IMR-90 (cell line): Measurements from ENCODE around the gene TCF7L2. TPM values are rescaled to one million over a fixed set of nuclear protein-coding genes. Genes with fewer than 3 reads are reported as not detected.

ENCODE experiments used
- ATAC-seq: fragments of 200-7000 bp; cut with Tn5 transposase; 2 replicates; pipeline ENCODE4 v1.9.1; 2020; ENCODE audit warnings: low read depth, mild to moderate bottlenecking, moderate library complexity
- BruUV-seq: library from RNA; stranded (reverse); fragments of 400-500 nt; replicated peaks from 2 replicates; lab custom pipeline; 2021; lab: Mats Ljungman, UMichigan
- CTCF ChIA-PET: fragments of 300-600 bp; formaldehyde crosslinking; extraction: SDS; loops from one replicate; lab custom pipeline; 2021; ENCODE audit warnings: antibody characterized with exemption; lab: Yijun Ruan, JAX
- POLR2A ChIA-PET: fragments of 300-600 bp; sonication (Branson Sonifier 250); formaldehyde crosslinking; loops from one replicate; lab custom pipeline; 2022; ENCODE audit warnings: antibody characterized with exemption; ENCODE audit not compliant: unreplicated experiment; lab: Charles Lee
- DNase-seq: peaks from one replicate; pipeline ENCODE4 v3.0.0; 2013
- H2AFZ ChIP-seq: replicated peaks from 2 replicates; pipeline ENCODE3; 2013; ENCODE audit warnings: low read length, mild to moderate bottlenecking; ENCODE audit not compliant: poor library complexity
- H2AK5ac ChIP-seq: 2 replicates; pipeline ENCODE4 v1.6.1; 2013; ENCODE audit warnings: low read depth, low read length, inconsistent platforms
- H2AK9ac ChIP-seq: replicated peaks from 2 replicates; pipeline ENCODE3; 2013; ENCODE audit warnings: mild to moderate bottlenecking, low read depth, low read length, moderate library complexity; ENCODE audit not compliant: poor library complexity
- H2BK120ac ChIP-seq: 2 replicates; pipeline ENCODE4 v1.6.1; 2013; ENCODE audit warnings: low read depth, low read length, inconsistent platforms
- H2BK15ac ChIP-seq: 3 replicates; pipeline ENCODE4 v1.6.1; 2013; ENCODE audit warnings: low read depth, low read length, inconsistent platforms
- H2BK20ac ChIP-seq: 2 replicates; pipeline ENCODE4 v1.6.1; 2013; ENCODE audit warnings: low read depth, mild to moderate bottlenecking, inconsistent platforms, low read length, moderate library complexity
- H2BK5ac ChIP-seq: 2 replicates; pipeline ENCODE4 v1.6.1; 2013; ENCODE audit warnings: mild to moderate bottlenecking, low read depth, low read length, inconsistent platforms; ENCODE audit not compliant: poor library complexity, severe bottlenecking
- H3K14ac ChIP-seq: replicated peaks from 2 replicates; pipeline ENCODE4 v1.6.1; 2013; ENCODE audit warnings: low read depth, low read length, inconsistent platforms
- H3K18ac ChIP-seq: 2 replicates; pipeline ENCODE4 v1.6.1; 2013; ENCODE audit warnings: low read depth, low read length, control low read depth
- H3K23ac ChIP-seq: 2 replicates; pipeline ENCODE4 v1.6.1; 2013; ENCODE audit warnings: low read depth, low read length, inconsistent platforms
- H3K27ac ChIP-seq: 2 replicates; pipeline ENCODE4 v1.5.1; 2013; ENCODE audit warnings: mild to moderate bottlenecking, control low read depth, low read length; ENCODE audit not compliant: insufficient read depth
- H3K27me3 ChIP-seq: 2 replicates; pipeline ENCODE4 v1.6.1; 2013; ENCODE audit warnings: low read length; ENCODE audit not compliant: control insufficient read depth, insufficient read depth
- H3K36me3 ChIP-seq: 2 replicates; pipeline ENCODE4 v1.6.1; 2013; ENCODE audit warnings: low read length, mixed read lengths; ENCODE audit not compliant: control insufficient read depth, insufficient read depth
- H3K4ac ChIP-seq: 2 replicates; pipeline ENCODE4 v1.6.1; 2013; ENCODE audit warnings: low read depth, low read length, inconsistent platforms
- H3K4me1 ChIP-seq: 2 replicates; pipeline ENCODE4 v1.6.1; 2013; ENCODE audit warnings: low read length, mixed read lengths; ENCODE audit not compliant: control insufficient read depth, insufficient read depth
- H3K4me2 ChIP-seq: 2 replicates; pipeline ENCODE4 v1.6.1; 2013; ENCODE audit warnings: low read depth, mild to moderate bottlenecking, control low read depth, low read length, moderate library complexity
- H3K4me3 ChIP-seq: 2 replicates; pipeline ENCODE4 v1.5.1; 2013; ENCODE audit warnings: low read depth, mild to moderate bottlenecking, control low read depth, low read length, moderate library complexity; ENCODE audit not compliant: insufficient read depth
- H3K56ac ChIP-seq: 2 replicates; pipeline ENCODE4 v1.6.1; 2013; ENCODE audit warnings: low read length, inconsistent platforms; ENCODE audit not compliant: insufficient read depth; ENCODE audit errors: extremely low read depth
- H3K79me1 ChIP-seq, 2 experiments: 2 replicates each; pipeline ENCODE4 v1.6.1; 2013; ENCODE audit warnings: low read length in 2 of 2, inconsistent platforms in 1 of 2, low read depth in 1 of 2
- H3K9ac ChIP-seq: 2 replicates; pipeline ENCODE4 v1.6.1; 2013; ENCODE audit warnings: low read depth, low read length, control low read depth
- H3K9me1 ChIP-seq: 2 replicates; pipeline ENCODE4 v1.6.1; 2013; ENCODE audit warnings: low read length, inconsistent platforms; ENCODE audit not compliant: insufficient read depth
- H3K9me3 ChIP-seq: 2 replicates; pipeline ENCODE4 v1.6.1; 2013; ENCODE audit warnings: low read length; ENCODE audit not compliant: control insufficient read depth, insufficient read depth
- H4K20me1 ChIP-seq: 2 replicates; pipeline ENCODE4 v1.6.1; 2013; ENCODE audit warnings: low read length, inconsistent platforms; ENCODE audit not compliant: insufficient read depth
- H4K5ac ChIP-seq: 2 replicates; pipeline ENCODE4 v1.6.1; 2013; ENCODE audit warnings: mild to moderate bottlenecking, low read depth, low read length, control low read depth
- H4K8ac ChIP-seq, 2 experiments: 2 replicates each; pipeline ENCODE4 v1.6.1; 2013; ENCODE audit warnings: low read depth in 2 of 2, low read length in 2 of 2, control low read depth in 1 of 2, inconsistent platforms in 1 of 2
- H4K91ac ChIP-seq: 2 replicates; pipeline ENCODE4 v1.6.1; 2013; ENCODE audit warnings: low read depth, low read length, inconsistent platforms; ENCODE audit not compliant: insufficient read depth
- CEBPB ChIP-seq: IDR thresholded peaks from 2 replicates; pipeline ENCODE4 v1.6.1; 2012; ENCODE audit warnings: low read depth, low read length, improper control_type of control experiment
- CHD1 ChIP-seq: IDR thresholded peaks from 2 replicates; pipeline ENCODE4 v1.6.1; 2012; ENCODE audit warnings: low read depth, low read length, improper control_type of control experiment
- FOS ChIP-seq: fragments of 150-350 bp; IDR thresholded peaks from 2 replicates; pipeline ENCODE4 v1.6.1; 2016; ENCODE audit warnings: low read depth, low read length
- MAFK ChIP-seq: IDR thresholded peaks from 2 replicates; pipeline ENCODE4 v1.6.1; 2012; ENCODE audit warnings: low read depth, low read length, improper control_type of control experiment
- MXI1 ChIP-seq: IDR thresholded peaks from 2 replicates; pipeline ENCODE4 v1.6.1; 2012; ENCODE audit warnings: low read depth, mild to moderate bottlenecking, low read length, moderate library complexity, borderline replicate concordance
- POLR2A ChIP-seq: IDR thresholded peaks from 2 replicates; pipeline ENCODE4 v1.6.1; 2012; ENCODE audit warnings: mild to moderate bottlenecking, low read depth, low read length
- RAD21 ChIP-seq: IDR thresholded peaks from 2 replicates; pipeline ENCODE4 v1.6.1; 2012; ENCODE audit warnings: low read length, improper control_type of control experiment
- RCOR1 ChIP-seq: IDR thresholded peaks from 2 replicates; pipeline ENCODE4 v1.6.1; 2012; ENCODE audit warnings: mild to moderate bottlenecking, low read length, improper control_type of control experiment; ENCODE audit not compliant: insufficient replicate concordance
- USF2 ChIP-seq: fragments of 150-350 bp; IDR thresholded peaks from 2 replicates; pipeline ENCODE4 v1.6.1; 2017; ENCODE audit warnings: mild to moderate bottlenecking, antibody characterized with exemption, low read length, low read depth
- WGBS, 2 experiments: methylation state at CpG; one replicate each; pipeline versions ENCODE4 v1.1.5 to v1.1.7; 2013; ENCODE audit warnings: missing lambda C conversion rate in 2 of 2; ENCODE audit not compliant: insufficient read length in 1 of 2; ENCODE audit errors: extremely low coverage in 2 of 2; 5-methylcytosine and 5-hydroxymethylcytosine counted together
- dilution Hi-C: fragments of 300-500 bp; cut with HindIII; formaldehyde crosslinking; loops from one replicate; pipeline ENCODE4 v1.14.3; 2018; ENCODE audit warnings: low sequenced_read_pairs; ENCODE audit not compliant: unreplicated experiment
- in situ Hi-C: fragments of 300-500 bp; cut with MboI; formaldehyde crosslinking; loops from 3 replicates; pipeline ENCODE4 v1.14.3; 2019; ENCODE audit warnings: low sequenced_read_pairs, inconsistent platforms, mixed read lengths
- intact Hi-C: fragments of 100-400 bp; cut with micrococcal nuclease; formaldehyde crosslinking; loops from 2 replicates; pipeline ENCODE4 v1.10.0; 2022
- polyA plus RNA-seq, 3 experiments: library from polyadenylated mRNA; depleted of rRNA; stranded (reverse); fragments of >200 nt; gene quantifications; 2 replicates each; pipeline ENCODE4 v1.2.3, GENCODE V29; 2012; ENCODE audit warnings: low replicate concordance in 1 of 3
- total RNA-seq: library from RNA; depleted of rRNA; stranded (reverse); fragments of >200 nt; gene quantifications from 2 replicates; pipeline ENCODE4 v1.2.3, GENCODE V29; 2012

The TCF7L2 gene
- total and polyA plus RNA-seq, 2 of the 4 experiments (the other 2 are of a cell fraction) = 1.3 to 12.2 TPM

- no CpG with 5 or more reads among the region's 4 CpGs for WGBS, 2 experiments
- BruUV-seq = no TSS peak
Observed at GRCh38 chr10:112932658-112933057, 17.4 kb upstream of the TCF7L2 start.

More at GRCh38 chr10:112932658-112933057, 17.4 kb upstream of the TCF7L2 start:
- Histone ChIP-seq H2BK15ac (no peak overlapping the region), H3K27ac (no peak overlapping the region), H2BK5ac (no peak overlapping the region), H3K4me3 (no peak overlapping the region), H4K20me1 (no peaks in the 10 kb centered on the region), H4K5ac (no peak overlapping the region), H3K79me1 (no peaks in the 10 kb centered on the region), H2BK120ac (no peak overlapping the region), H3K27me3 (no peaks in the 10 kb centered on the region; the same call in 1 of the 2 replicates), H3K9me3 (no peaks in the 10 kb centered on the region), H3K23ac (no peak overlapping the region), H3K18ac (no peak overlapping the region), H2BK20ac (no peak overlapping the region), H3K4me2 (no peak overlapping the region), H3K4ac (no peak overlapping the region), H3K4me1 (no peaks in the 10 kb centered on the region), H3K36me3 (no peaks in the 10 kb centered on the region), H2AK9ac (no peak overlapping the region), H4K8ac (no peak overlapping the region), H2AK5ac (no peak overlapping the region), H3K14ac (no peak overlapping the region), H4K91ac (no peak overlapping the region), H3K9ac (no peak overlapping the region), H2AFZ (no peak overlapping the region), H3K9me1 (no peaks in the 10 kb centered on the region), H3K56ac (no peak overlapping the region)
- POLR2A ChIA-PET = no interaction called here
- DNase-seq = no peak
- in situ Hi-C loops = no loop called here
- ATAC-seq = no peak
- intact Hi-C loops = no loop called here
- dilution Hi-C loops = no loop called here
- TF ChIP-seq FOS (no peak), RCOR1 (no peak), MXI1 (no peak), RAD21 (no peak), CHD1 (no peak), USF2 (no peak), POLR2A (no peak), CEBPB (no peak), MAFK (no peak)
- CTCF ChIA-PET = interaction anchor here (1.1 kb wide), 1 partner anchor 184 kb away, joined by 3 read pairs; no protein-coding TSS in a partner anchor
